Upper lobe of left lung (tissue), 6 donors: ENCODE results near the gene ZBTB48. TPM values are rescaled to one million over a fixed set of nuclear protein-coding genes. Genes with fewer than 3 reads are reported as not detected.

ENCODE experiments used
- ATAC-seq, 2 donors: fragments of 200-7000 bp; cut with Tn5 transposase; one replicate each; pipeline ENCODE4 v1.9.1; 2022; ENCODE audit warnings: mild to moderate bottlenecking in 2 of 2, moderate library complexity in 2 of 2; ENCODE audit not compliant: low FRiP score in 2 of 2
- DNase-seq, 2 donors: peaks; one replicate each; pipeline ENCODE4 v3.0.0-alpha.2; 2019 to 2020
- H3K27ac ChIP-seq, 4 donors: fragments of 200-600 bp; sonication (generic); one replicate each; pipeline ENCODE4 v1.5.1; 2016 to 2019
- H3K27me3 ChIP-seq, 4 donors: fragments of 200-600 bp; sonication (generic); one replicate each; pipeline ENCODE4 v1.5.1; 2017 to 2019
- H3K36me3 ChIP-seq, 4 donors: fragments of 200-600 bp; sonication (generic); one replicate each; pipeline ENCODE4 v1.5.1; 2016 to 2019
- H3K4me1 ChIP-seq, 4 donors: fragments of 200-600 bp; sonication (generic); one replicate each; pipeline ENCODE4 v1.5.1; 2018 to 2019
- H3K4me3 ChIP-seq, 4 donors: fragments of 200-600 bp; sonication (generic); one replicate each; pipeline ENCODE4 v1.5.1; 2017 to 2019; ENCODE audit warnings: mild to moderate bottlenecking in 2 of 4, moderate library complexity in 1 of 4
- H3K9me3 ChIP-seq, 4 donors: fragments of 200-600 bp; sonication (generic); one replicate each; pipeline ENCODE4 v1.5.1; 2018 to 2019
- EP300 ChIP-seq, 4 donors: sonication (generic); formaldehyde crosslinking; IDR thresholded peaks; one replicate each; pipeline ENCODE4 v1.5.1; 2017; ENCODE audit warnings: antibody characterized with exemption in 4 of 4, control low read depth in 2 of 4
- POLR2A ChIP-seq, 4 donors: fragments of 450-650 bp; IDR thresholded peaks; one replicate each; pipeline ENCODE4 v1.5.1; 2016 to 2017; ENCODE audit warnings: antibody characterized with exemption in 4 of 4, mild to moderate bottlenecking in 2 of 4
- POLR2AphosphoS5 ChIP-seq, 2 donors: sonication (generic); formaldehyde crosslinking; IDR thresholded peaks; one replicate each; pipeline ENCODE4 v1.5.1; 2017; ENCODE audit warnings: antibody characterized with exemption in 2 of 2
- WGBS, 2 donors: methylation state at CpG; one replicate each; pipeline ENCODE4 v1.1.5; 2017 to 2018; 5-methylcytosine and 5-hydroxymethylcytosine counted together
- total RNA-seq, 6 donors: library from RNA; depleted of rRNA in 4 of 6; stranded (reverse); fragments of >200 nt in 4 of 6; gene quantifications; one replicate each; pipeline versions ENCODE4 v1.1.0 to v1.2.1, GENCODE V29; 2016 to 2021
- TF ChIP-seq, protein P1 (sequence below), 6 experiments: fragments of 450-650 bp in 4 of 6; fragments of 200-600 bp in 2 of 6; sonication (generic) in 2 of 6; IDR thresholded peaks; one replicate each; pipeline ENCODE4 v1.5.1; 2016 to 2019; ENCODE audit warnings: antibody characterized with exemption in 6 of 6
- donor health status: DM: no; HTN: no; CAD: no; lungs with moderate emphysema.
- donor health status: DM: no; HTN: yes; CAD: no; lungs with severe emphysema.

ZBTB48 gene
- total RNA-seq, 6 donors from 2014 or later, result 16.2 to 56.6 (median 36.9) TPM

DNA sequence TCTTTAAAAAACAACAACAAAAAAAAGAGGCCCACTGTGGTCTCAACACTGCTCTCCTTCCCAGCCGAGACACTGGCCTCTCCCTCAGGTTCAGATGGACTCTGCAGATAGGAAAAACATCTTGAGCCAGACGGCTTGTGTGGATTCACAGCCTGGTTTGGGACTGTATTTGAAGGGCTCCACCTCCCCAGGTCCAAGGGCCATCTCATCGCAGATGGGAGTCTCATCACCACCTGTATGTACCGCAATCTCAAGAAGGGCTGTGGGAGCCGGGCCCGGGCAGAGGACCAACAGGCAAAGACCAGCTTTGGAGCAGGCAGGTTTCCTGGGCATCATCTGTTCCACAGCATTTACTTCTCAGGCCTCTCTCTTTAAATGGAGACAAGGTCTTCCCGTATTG lies 10.3 kb downstream of the ZBTB48 start:
- DNase-seq (no peak), ATAC-seq (no peak)
- TF ChIP-seq POLR2A (IDR thresholded peaks at IDR 0.05), result no peak
- no peak for TF ChIP-seq POLR2AphosphoS5 (IDR thresholded peaks at IDR 0.05)
- TF ChIP-seq EP300 (IDR thresholded peaks at IDR 0.05), result no peak
- TF ChIP-seq, protein P1, sequence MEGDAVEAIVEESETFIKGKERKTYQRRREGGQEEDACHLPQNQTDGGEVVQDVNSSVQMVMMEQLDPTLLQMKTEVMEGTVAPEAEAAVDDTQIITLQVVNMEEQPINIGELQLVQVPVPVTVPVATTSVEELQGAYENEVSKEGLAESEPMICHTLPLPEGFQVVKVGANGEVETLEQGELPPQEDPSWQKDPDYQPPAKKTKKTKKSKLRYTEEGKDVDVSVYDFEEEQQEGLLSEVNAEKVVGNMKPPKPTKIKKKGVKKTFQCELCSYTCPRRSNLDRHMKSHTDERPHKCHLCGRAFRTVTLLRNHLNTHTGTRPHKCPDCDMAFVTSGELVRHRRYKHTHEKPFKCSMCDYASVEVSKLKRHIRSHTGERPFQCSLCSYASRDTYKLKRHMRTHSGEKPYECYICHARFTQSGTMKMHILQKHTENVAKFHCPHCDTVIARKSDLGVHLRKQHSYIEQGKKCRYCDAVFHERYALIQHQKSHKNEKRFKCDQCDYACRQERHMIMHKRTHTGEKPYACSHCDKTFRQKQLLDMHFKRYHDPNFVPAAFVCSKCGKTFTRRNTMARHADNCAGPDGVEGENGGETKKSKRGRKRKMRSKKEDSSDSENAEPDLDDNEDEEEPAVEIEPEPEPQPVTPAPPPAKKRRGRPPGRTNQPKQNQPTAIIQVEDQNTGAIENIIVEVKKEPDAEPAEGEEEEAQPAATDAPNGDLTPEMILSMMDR (IDR thresholded peaks at IDR 0.05), result no peak
- Histone ChIP-seq H3K36me3 (peaks cover 17 to 89% (median 65%) of the 10 kb centered on the region in 4 donors), H3K27me3 (no peaks in the 10 kb centered on the region), H3K4me1 (peaks cover 4 to 48% (median 19%) of the 10 kb centered on the region in 4 donors), H3K4me3 (no peak overlapping the region), H3K9me3 (no peaks in the 10 kb centered on the region), H3K27ac (no peak overlapping the region)
- 79 to 94% methylated on average over 4 to 7 of the region's 7 CpGs for WGBS, 2 donors

DNA sequence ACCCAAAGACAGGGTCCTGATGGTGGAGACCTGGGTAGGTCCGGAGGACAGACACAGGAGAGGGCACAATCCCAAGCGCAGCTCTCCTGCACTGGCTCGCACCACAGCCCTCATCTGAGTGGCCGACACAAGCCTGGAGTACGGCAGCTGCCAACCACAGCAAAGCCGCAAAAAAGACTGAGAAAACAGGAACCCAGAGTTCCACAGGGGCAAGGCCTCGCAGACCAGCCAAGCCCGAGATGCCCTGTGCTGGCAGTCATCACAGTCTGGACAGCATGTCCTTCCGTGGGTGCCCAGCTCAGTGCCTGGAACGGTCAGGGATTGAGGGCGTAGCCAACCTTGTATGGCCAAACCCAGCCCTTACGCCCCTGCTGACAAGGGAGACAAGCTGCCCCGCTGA lies 11.4 kb downstream of the ZBTB48 start:
- peak in 1 of 2 donors; percentile 28 for ATAC-seq
- Histone ChIP-seq H3K27ac (no peak overlapping the region), H3K9me3 (no peaks in the 10 kb centered on the region), H3K4me3 (no peak overlapping the region), H3K36me3 (peaks cover 22 to 100% (median 77%) of the 10 kb centered on the region in 4 donors), H3K27me3 (no peaks in the 10 kb centered on the region), H3K4me1 (peaks cover 4 to 49% (median 20%) of the 10 kb centered on the region in 4 donors)
- WGBS, 2 donors, result 73 to 92% methylated on average over 2 to 13 of the region's 13 CpGs
- TF ChIP-seq EP300 (IDR thresholded peaks at IDR 0.05) (no peak), POLR2AphosphoS5 (IDR thresholded peaks at IDR 0.05) (no peak), POLR2A (IDR thresholded peaks at IDR 0.05) (no peak)
- TF ChIP-seq, protein P1 (IDR thresholded peaks at IDR 0.05), result no peak
- no peak for DNase-seq

DNA sequence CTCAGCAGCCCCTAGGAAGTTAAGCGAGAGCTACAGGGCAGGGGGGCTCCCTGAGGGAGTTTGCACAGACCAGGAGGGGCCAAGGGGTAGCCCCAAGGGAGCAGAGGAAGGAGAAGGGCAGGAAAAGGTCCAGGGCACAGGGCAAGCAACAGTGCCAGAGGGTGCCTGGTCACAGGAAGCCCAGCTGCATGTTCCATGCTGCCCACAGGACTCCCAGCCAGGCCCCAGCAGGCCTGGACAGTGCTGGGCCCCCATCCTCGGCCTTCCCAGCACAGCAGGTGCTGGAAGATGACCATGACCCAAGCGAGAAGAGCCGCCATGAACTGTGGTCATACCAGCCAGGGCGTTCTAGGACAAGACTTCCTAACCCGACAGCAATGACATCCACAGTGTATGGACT lies 11.8 kb downstream of the ZBTB48 start:
- Histone ChIP-seq H3K27me3 (no peaks in the 10 kb centered on the region), H3K4me1 (peaks cover 6 to 51% (median 24%) of the 10 kb centered on the region in 4 donors), H3K9me3 (no peaks in the 10 kb centered on the region), H3K4me3 (no peak overlapping the region), H3K27ac (no peak overlapping the region), H3K36me3 (peaks cover 22 to 100% (median 79%) of the 10 kb centered on the region in 4 donors)
- 83 to 94% methylated on average over 6 of the region's 6 CpGs for WGBS, 2 donors
- ATAC-seq (no peak), DNase-seq (peak in 1 of 2 donors; percentile 36)
- TF ChIP-seq POLR2A (IDR thresholded peaks at IDR 0.05) (no peak), EP300 (IDR thresholded peaks at IDR 0.05) (no peak)

DNA sequence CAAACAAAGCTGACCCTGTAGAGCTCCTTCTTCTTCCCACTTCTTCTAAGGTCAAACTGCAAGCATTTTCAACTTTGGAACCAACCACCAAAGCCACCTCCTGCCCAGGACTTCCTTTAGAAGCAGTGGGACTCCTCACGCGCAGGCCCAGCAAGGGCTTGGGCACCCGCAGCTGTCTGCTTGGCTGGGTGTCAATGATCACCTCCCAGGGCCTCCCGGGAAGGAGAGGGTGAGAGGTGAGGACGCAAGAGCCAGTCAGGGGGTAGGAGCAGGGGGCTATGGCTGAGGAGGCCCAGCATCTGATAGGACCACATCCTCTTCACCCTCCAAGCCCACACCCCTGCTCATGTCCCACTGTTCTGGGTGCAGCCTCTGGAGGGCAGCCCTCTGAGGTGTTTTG lies 12.6 kb downstream of the ZBTB48 start:
- H3K9me3 ChIP-seq, result no peaks in the 10 kb centered on the region
- no peak for ATAC-seq
- peak in 1 of 2 donors; percentile 36 for DNase-seq
- 54 to 65% methylated on average over 5 of the region's 5 CpGs for WGBS, 2 donors
- H3K36me3 ChIP-seq, result peaks cover 28 to 100% (median 86%) of the 10 kb centered on the region in 4 donors
- H3K27ac ChIP-seq, result no peak overlapping the region
- H3K27me3 ChIP-seq, result no peaks in the 10 kb centered on the region
- H3K4me3 ChIP-seq, result no peak overlapping the region
- TF ChIP-seq EP300 (IDR thresholded peaks at IDR 0.05) (no peak), POLR2AphosphoS5 (IDR thresholded peaks at IDR 0.05) (no peak), POLR2A (IDR thresholded peaks at IDR 0.05) (no peak)
- TF ChIP-seq, protein P1 (IDR thresholded peaks at IDR 0.05), result no peak
- peaks cover 12 to 51% (median 25%) of the 10 kb centered on the region in 4 donors for H3K4me1 ChIP-seq

DNA sequence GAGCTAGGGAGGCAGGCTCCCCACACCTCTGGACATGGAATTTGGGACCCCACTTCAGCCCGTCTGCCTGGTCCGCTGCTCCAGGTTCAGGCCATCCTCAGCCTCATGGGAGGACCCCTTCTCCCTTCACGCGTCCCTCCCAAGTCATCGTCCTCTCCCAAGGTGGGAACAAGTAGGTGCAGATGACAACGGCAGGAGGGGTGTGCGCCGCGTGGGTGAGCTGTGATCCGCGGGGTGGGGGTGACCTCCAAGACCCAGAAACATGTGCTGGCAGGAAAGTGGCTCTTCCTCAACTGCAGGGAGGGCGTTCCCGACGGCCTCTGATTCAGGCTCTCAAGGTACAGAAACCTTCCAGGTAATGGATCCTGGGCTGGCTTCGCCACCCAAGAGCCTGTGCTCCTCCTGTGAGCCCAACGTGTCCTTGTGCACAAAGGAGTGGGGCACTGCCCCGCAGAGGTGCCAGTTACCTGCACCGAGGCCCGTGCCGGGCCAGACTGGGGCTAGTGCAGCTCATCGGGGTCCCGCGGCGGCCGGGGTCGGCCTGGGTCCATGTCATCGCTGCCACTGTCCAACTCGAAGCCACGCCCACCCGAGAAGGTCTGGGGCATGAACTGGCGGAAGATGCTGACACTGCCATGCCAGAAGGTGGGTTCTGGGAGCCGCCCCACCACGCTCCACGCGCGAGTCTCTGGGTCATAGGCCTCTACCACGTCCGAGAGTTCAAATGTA lies 13.2 kb downstream of the ZBTB48 start:
- H3K9me3 ChIP-seq, result no peaks in the 10 kb centered on the region
- H3K36me3 ChIP-seq, result peaks cover 28 to 100% (median 89%) of the 10 kb centered on the region in 4 donors
- H3K4me3 ChIP-seq, result no peak overlapping the region
- H3K27me3 ChIP-seq, result no peaks in the 10 kb centered on the region
- DNase-seq (peak in 1 of 2 donors; percentile 75), ATAC-seq (no peak)
- peaks cover 16 to 51% (median 27%) of the 10 kb centered on the region in 4 donors for H3K4me1 ChIP-seq
- WGBS, 2 donors, result 89 to 93% methylated on average over 20 to 38 of the region's 38 CpGs
- no peak overlapping the region for H3K27ac ChIP-seq
- TF ChIP-seq POLR2A (IDR thresholded peaks at IDR 0.05), result no peak
- TF ChIP-seq, protein P1 (IDR thresholded peaks at IDR 0.05), result no peak
- TF ChIP-seq POLR2AphosphoS5 (IDR thresholded peaks at IDR 0.05), result no peak
- TF ChIP-seq EP300 (IDR thresholded peaks at IDR 0.05), result no peak
